M059J (cell line): ENCODE data around the gene LRRC3. TPM values are rescaled to one million over a fixed set of nuclear protein-coding genes. Genes with fewer than 3 reads are reported as not detected.

Experiments used
- DNase-seq: peaks from one replicate; pipeline ENCODE4 v3.0.0-alpha.2; 2012; ENCODE audit warnings: low read depth
- total RNA-seq: library from RNA; depleted of rRNA; stranded (reverse); fragments of >200 nt; shearing (Covaris generic); gene quantifications from 2 replicates; pipeline ENCODE4 v1.2.3, GENCODE V29; 2014

The LRRC3 gene
- total RNA-seq, 1 experiment from 2014 or later = not detected

- DNase-seq = no peak
These were observed 23.0 kb downstream of the LRRC3 start for GRCh38 chr21:44478124-44478800.

DNA sequence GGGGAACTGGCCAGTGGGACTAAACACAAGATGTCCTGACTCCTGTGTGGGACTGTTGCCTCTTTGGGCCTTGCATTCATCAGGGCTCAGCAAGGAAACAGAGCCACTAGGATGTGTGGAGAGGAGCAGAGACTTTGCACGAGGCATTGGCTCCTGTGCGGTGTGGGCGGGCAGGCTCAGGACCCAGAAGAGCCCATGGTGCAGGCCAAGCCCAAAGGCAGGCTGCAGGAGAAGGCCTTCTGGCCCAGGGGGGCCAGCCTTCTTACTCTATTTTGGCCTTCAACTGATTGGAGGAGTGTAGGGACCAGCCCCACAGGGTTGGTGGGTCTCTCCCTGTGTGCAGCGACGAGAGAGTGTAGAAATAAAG is 23.5 kb downstream of the LRRC3 start:
- DNase-seq = no peak

DNA sequence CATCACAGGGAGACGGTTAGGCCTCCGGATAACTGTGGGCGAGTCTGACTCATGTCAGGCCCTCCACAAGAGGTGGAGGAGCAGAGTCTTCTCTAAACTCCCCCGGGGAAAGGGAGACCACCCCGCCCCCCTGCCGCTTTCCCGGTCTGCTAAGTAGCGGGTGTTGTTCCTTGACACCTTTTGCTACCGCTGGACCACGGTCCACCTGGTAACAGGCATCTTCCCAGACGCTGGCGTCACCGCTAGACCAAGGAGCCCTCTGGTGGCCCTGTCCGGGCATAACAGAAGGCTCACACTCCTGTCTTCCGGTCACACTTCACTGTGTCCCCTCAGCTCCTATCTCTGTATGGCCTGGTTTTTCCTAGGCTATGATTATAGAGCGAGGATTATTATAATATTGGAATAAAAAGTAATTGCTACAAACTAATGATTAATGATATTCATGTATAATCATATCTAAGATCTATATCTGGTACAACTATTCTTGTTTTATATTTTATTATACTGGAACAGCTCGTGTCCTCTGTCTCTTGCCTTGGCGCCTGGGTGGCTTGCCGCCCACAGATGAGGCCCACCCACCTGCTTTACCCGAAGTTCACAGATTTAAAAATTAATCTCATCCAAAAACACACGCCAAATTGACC is 24.4 kb downstream of the LRRC3 start:
- peak; percentile 17 for DNase-seq

DNA sequence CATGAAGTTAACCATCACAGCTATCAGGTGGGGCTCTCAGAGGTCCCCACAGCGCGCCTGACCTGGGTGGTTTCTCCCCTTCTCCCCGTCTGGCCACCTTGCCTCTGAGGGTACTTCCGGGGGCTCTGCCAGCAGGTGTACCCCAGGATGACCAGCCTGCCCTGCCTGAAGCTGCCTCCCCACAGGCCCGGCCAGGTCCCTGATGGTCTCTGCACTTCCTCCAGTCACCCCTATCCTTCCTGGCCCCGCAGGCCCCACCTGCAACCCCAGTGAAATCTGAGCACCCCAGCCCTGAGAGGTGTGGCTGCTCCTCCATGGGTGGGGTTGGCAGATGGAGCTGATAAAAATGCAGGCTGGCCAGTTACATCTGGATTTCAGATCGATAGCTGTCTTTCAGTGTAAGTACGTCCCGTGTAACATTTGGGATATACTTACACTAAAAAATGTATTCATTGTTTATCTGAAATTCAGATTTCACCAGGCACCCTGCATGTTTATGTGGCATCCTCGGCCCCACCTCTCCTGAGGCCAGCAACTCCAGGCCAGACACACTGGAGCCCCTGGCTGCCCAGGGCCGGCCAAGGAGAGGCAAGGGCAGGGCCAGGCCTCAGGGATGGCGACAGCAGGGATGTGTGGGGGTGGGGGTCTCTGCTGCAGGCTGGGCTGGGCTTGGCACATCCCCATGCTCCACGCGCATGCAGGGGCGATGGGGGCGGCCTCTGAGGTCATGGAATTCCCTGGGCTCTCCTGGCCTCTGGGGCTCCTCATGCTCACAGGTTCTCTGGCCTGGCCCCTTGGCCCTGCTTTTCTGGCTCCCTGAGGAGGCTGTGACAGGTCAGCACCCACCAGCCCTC is 25.1 kb downstream of the LRRC3 start:
- no peak for DNase-seq

- peak; percentile 24 for DNase-seq
These were observed 27.4 kb downstream of the LRRC3 start for GRCh38 chr21:44482581-44483287.

GRCh38 chr21:44483288-44484237 is 28.3 kb downstream of the LRRC3 start:
- DNase-seq = peak; percentile 22

- DNase-seq = no peak
These were observed 29.4 kb downstream of the LRRC3 start for GRCh38 chr21:44484498-44485253.

DNA sequence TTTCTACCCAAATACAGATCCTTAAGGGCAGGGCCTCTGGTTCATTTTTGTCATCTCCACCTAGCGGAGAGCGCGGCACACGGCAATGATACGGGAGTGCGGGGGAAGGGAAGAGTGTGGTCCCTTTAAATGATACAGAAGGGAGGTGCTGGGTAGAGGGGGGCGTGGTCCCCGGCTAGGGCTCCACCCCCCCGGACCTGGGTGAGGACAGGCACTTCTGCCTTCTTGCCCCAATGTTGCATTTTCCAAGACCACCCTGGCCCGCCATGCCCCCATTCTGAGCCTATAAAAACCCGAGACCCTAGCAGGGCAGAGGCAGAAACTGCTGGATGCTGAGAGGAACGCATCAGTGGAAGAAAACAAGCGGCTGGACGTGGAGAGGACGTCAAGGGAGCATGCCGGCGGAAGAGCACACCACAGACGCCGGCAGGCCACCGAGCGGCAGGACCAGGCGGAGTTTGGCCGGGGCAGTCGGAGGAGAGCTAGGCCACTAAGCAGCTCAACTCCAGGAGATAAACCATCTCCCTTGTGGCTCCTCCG is 30.0 kb downstream of the LRRC3 start:
- DNase-seq = peak; percentile 24

GRCh38 chr21:44485796-44486195 is 30.5 kb downstream of the LRRC3 start:
- DNase-seq = no peak

- DNase-seq = no peak
These were observed 31.0 kb downstream of the LRRC3 start for GRCh38 chr21:44486302-44486701.

DNA sequence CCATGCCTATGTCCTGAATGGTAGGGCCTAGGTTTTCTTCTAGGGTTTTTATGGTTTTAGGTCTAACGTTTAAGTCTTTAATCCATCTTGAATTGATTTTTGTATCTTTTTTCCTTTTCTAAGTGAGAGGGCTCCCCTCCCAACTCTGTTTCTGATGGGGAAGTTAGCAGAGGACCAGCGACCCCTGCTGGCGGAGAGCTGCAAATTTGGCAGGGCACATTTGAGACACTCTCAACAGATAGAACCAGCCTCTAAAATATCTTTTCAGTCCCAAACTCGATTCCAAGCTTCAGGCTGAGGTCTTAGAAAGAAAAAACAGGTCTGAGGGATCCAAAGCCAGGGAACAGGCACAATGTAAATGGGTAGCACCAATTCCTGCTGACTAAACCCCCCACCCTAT is 32.5 kb downstream of the LRRC3 start:
- no peak for DNase-seq

GRCh38 chr21:44489962-44490361 is 34.7 kb downstream of the LRRC3 start:
- no peak for DNase-seq

GRCh38 chr21:44490405-44490804 is 35.1 kb downstream of the LRRC3 start:
- DNase-seq = no peak

DNA sequence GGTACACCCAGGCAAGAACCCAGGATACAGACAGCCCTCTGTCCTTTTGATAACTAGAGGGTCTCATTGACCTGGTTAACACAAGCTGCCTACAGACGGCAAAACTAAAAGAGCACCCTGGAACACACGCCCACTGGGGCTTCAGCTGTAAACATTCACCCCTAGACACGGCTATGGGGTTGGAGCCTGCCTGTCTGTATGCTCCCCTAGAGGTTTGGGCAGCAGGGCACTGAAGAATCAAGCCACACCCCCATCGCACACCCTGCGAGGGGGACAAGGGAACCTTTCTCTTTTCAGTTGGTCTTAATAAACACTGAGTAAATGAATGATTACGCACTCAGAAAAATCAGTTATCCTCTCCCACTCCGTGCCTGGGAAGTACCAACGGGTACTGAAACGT is 35.5 kb downstream of the LRRC3 start:
- DNase-seq = no peak

DNA sequence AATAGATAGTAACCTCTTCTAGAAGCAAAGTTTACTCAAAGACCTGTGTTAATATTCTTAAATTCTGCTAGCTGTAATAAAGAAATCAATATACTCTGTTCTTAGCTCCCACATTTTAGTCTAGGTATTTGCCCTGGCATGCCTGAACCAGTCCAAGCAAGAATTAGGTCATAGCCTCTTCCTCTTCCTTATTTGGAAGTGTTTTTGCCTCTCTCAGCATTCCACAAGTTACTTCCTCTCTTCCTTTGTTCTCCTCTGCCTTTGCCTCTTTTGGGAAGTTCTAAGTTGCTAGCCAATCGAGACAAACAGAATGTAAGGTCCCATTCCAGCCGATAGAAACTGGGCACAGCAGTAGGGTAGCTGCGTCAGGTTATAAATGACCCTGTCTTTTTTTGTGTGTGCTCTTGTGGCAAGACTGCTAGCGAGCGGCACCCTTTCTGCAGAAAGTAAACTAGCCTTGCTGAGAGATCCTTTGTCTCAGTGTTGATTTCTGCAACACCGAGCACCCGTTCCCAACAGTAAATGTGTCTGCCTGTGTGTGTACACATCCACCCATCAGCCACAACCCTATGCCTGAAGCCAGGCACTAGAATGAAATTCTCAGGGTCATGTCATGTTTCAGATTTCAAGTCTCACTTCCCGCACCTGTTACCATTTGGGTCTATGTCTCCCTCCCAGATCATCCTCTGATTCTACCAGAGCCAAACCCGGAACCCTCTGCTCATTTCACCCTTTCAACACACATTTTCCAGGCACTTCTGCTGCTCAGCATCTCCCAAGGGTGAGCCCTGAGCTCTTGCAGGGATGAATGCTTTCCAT is 37.5 kb downstream of the LRRC3 start:
- DNase-seq = no peak

GRCh38 chr21:44494418-44494817 is 39.1 kb downstream of the LRRC3 start:
- no peak for DNase-seq

DNA sequence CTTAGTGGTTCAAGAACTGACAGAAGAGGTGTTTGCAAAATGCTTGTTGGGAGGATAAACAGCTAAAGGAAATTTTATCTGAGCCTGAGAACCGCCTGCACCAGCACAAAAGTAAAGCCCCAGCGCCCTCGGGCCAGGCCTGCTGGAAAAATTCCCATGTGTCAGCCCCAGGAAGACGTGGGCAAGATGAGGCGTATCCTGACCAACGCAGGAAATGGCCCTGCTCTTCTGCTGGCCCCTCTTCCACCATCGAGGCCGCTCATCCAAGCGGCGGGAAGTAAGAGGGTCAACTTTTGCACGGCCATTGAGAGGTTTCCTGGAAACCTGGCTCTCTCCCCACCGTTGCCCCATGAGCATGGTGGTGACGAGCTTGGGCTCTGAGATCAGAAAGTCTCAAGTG is 39.6 kb downstream of the LRRC3 start:
- DNase-seq = no peak

- no peak for DNase-seq
These were observed 40.6 kb downstream of the LRRC3 start for GRCh38 chr21:44495611-44496563.
